Medulla oblongata (tissue), 1 donor: Measurements from ENCODE around the gene SPAG16.
A peak's percentile ranks its signal among the peaks of the same experiment; 100 is the strongest.
"Not testable (repeated sequence)": the region's sequence is repeated elsewhere in the genome, so short reads cannot be mapped to it uniquely, and the experiment has no call there.

ENCODE experiments used
- DNase-seq: peaks from one replicate; pipeline ENCODE4 v3.0.0-alpha.2; 2015; ENCODE audit errors: extremely low spot score

SPAG16 gene

DNA sequence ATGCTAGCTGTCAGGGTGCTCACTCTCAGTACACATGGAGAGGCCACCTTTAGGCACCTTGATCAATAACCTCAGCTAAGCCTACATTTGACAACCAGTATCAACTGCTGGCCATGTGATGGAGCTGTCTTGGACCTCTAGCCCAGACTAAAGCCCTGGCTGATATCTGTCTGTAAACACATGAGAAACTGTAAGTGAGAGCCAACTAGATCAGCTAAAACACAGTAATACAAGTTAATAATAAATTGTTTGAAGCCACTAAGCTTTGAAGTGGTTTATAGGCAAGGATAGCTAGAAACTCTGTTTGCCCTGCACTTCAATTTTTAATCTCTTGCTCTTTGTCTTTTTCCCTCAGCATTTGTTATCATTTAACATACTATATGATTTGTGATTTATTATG lies 407.1 kb downstream of the SPAG16 start:
- no peak for DNase-seq

DNA sequence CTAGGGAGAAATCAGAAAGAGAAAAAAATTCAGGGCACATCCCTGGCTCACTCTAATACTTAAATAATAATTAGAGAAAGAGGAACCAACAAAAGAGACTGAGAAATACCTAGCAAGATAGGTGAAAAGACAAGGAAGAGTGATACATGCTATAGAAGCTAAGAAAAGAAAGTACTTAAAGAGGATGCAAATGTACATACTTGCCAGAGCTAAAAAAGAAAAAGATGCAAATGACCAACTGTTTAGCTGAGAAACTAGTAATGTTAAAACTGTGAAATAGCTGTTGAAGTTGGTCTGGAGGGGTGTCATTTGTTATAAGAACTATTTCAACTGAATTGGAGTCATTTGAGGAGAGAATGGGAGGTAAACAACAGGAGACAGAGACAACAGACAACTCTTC lies 412.2 kb downstream of the SPAG16 start:
- DNase-seq, result no peak

DNA sequence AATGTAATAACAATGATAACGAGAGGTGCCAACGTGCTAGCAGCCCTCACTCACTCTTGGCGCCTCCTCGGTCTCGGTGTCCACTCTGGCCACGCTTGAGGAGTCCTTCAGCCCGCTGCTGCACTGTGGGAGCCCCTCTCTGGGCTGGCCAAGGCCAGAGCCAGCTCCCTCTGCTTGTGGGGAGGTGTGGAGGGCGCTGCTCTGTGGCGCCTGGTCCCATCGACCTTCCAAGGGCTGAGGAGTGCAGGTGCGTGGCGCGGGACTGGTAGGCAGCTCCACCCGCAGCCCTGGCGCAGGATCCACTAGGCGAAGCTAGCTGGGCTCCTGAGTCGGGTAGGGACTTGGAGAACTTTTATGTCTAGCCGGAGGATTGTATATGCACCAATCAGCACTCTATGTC lies 417.1 kb downstream of the SPAG16 start:
- not testable (repeated sequence) for DNase-seq

DNA sequence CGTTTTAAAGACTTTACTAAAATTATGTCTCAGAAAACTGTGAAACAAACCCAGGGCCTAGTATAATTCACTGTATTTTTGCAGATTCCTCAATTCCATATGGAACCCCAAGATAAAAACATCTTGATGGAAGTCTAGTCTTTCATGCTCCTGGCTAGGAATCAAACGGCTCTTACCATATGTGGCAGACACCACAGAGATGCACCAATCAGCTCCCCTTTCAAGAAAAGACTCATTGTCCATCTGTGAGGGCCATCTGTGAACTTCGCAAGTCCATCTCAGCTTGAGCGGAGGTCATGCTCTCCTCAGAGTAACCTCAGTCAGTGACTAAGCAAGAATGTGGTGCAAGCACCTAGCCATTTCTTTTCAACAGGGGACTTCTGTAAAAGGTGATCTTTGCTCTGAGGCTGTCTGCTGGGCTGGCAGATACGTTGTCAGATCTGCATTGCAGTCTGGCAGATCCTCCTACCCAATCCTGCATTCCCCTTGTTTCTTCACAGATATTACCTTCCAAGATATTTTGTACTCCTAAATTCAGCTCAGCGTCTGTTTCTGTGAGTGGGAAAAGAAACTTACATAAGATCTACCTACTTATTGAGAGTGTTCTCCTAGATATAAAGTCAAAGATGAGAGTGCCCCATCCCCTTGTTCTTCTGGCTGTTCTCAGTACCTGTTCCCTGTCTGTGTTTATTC lies 419.3 kb downstream of the SPAG16 start:
- DNase-seq, result no peak

DNA sequence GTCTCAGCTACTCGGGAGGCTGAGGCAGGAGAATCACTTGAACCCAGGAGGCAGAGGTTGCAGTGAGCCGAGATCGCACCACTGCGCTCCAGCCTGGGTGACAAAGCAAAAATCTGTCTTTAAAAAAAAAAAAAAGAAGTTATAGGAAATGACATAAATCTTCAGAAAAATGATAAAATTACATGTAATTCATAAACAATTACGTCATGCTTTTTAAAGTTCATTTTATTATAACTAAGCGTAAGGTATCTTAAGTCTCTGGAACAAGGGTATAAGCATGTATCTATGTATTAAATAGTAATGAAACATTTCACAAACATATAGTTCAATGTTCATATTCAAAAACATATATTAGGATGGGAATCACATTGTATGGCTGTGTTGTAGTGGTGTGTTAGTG lies 425.9 kb downstream of the SPAG16 start:
- DNase-seq, result no peak

DNA sequence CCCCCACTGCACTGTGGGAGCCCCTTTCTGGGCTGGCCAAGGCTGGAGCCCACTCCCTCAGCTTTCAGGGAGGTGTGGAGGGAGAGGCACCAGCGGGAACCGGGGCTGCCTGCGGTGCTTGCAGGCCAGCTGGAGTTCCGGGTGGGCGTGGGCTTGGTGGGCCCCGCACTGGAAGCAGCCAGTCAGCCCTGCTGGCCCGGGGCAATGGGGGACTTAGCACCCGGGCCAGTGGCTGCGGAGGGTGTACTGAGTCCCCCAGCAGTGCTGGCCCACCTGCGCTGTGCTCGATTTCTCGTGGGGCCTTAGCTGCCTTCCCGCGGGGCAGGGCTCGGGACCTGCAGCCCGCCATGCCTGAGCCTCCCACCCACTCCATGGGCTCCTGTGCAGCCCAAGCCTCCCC lies 434.1 kb downstream of the SPAG16 start:
- not testable (repeated sequence) for DNase-seq

DNA sequence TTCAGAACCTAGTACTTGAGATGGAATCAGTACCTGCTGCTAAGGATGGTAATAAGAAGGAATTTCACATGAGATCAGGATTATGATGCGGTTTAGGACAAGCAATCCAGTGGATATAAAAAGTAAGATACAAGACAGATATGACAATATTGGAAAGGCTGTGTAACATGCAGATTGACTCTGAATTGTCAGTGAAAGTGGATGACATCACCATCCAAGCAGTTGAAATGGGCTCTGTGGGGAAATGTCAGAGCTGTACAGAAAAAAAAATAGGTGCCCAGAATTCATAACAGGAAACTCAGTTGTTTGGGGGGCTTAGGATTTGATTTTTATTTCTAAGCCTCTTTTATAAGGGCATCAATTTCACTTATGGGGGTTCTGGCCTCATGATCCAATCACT lies 438.3 kb downstream of the SPAG16 start:
- no peak for DNase-seq

DNA sequence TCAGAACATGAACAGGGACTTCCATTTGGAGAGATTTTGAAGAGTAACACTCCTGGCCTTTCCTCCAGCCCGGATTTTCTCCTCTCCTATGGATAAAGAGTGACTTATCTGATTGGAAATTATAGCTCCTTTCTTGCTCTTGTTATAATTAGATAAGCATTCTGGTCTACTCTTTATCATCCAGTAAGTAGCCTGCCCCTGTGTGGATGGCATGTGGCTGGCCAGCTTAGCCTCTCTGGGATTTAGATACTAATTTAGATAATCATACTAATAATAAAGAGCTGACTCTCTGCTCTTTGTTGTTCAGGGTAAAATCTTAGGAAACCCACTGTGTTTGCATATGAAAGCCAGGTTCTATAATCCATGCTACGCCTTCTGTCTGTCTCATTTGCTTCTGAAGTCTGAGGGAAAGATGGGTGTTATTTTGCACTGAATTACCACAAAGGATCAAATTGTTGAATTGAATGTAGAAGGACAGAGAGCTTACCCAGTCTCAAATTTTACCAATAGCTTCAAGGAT lies 438.8 kb downstream of the SPAG16 start:
- no peak for DNase-seq

DNA sequence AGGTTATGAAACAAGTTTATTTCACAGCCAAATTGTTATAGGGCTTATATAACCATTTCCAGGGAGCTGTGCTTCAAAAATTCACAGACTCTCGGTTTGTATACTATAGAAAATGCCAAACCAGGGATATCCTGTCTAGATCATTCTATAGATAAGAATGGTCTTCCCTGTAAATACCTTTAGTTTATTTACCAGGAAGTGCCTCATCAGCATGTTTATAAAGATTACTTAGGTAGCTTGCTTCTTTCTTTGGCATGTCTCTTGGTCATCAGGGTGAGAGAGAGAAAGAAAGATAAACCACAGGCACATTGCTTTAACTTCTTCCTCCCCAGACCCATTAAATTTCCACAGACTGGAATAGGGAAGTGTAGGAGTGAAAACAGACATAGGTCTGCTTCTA lies 439.4 kb downstream of the SPAG16 start:
- DNase-seq, result no peak

DNA sequence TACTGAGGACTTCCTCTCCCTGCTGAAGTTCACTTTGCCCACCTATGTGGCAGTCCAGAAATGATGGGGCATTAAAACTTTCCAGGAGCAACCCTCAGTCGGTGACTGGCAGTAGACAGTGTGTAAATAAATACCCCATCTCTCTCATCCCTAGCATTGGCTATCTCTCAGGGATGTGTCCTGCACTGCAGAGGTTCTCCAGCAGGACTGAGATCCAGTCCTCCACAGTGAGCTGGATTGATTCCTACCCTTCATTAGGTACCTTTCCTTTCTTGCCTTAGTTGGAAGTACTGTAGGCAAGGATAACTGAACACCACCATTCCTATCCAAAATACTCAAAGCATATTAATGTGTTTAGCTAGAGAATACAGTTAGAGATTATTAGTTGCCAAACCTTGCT lies 441.8 kb downstream of the SPAG16 start:
- no peak for DNase-seq

DNA sequence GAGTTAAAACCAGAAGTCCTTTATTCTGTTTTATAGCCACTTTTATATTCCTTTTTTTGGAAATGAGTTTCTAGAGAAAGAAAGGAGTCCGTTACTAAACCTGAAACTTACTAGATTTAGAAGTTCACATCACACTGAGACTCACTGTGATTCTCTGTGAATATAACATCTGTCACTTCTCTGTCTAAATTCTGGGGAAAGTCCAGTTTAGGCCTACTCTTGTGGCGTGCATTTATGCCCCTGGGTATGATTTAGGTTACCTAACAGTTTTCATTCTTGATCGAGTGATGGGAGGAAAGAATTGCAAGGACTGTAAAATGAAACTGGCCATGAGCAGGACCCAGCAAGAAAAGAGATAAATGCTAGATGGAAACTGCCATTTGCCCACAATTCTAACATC lies 449.6 kb downstream of the SPAG16 start:
- DNase-seq, result no peak

DNA sequence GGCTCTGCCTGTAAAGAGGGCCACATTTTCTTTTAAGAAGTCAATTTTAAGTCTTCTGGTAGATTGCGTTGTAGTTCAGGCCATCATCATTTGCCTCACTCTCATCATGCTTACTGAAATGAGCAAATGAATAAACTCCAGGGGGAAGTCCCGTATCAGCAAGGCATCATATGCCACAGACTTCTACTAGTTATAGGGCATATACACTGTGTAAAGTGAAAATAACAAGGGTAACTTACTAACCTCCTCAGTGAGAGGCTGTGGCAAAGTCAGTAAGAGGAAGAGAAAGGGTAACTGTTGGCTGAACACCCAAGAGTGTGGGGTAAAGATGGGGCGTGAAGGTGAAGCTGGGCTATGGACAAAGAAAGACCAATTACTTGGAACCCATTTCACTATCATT lies 456.2 kb downstream of the SPAG16 start:
- no peak for DNase-seq

DNA sequence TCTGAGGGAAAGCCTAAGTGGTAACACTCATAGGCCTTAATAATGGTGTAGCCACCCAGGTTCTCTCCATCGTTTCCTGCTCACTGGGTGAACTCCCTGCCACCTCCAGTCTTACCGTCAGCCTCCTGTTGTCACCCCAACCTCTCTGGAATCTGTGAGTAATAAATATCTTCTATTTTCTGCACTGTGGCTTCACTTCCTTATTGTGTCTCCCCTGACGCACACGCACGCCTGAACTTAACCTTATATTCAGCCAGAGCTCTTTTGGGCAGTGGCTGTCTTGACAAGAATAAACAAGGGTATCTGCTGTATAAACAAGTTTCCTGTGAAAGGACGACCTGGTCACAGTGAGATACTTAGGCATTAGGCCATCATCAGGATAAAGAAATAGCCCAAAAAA lies 467.2 kb downstream of the SPAG16 start:
- DNase-seq, result no peak

DNA sequence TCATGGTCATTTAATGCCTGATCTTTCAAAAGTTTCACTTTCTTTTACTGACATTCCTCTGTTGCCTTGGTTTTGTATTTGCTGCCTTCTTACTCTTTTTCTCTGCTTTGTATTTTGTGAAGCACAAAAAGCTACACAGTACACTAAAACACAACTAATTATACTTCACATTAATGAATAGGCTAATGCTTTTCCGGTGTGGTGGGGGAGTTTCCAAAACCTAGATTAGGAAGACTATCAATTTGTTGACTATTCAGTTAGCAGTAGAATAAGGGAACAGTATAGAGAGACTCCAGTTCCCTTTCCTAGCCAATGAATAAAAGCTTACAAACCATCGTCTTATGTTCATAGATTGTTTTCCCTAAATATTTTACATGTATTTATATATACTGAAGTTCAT lies 468.3 kb downstream of the SPAG16 start:
- no peak for DNase-seq

DNA sequence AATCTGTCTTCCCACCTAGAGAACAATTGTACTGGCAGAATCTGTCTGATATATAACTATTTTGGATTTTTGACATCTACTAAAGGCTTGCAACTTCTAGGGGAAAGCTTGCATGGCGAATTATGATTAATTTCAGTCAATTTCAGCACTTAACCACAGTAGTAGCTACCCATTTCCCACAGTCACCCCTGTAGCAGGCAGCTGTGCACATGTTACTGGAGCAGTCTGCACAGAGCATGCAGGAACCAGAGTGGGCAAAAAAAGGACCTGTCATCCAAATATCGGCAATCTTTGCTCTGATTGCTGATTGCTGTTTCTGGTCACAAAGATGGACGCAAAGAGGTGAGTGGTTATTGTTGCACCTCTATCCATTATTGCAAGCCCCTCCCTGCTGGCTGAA lies 473.3 kb downstream of the SPAG16 start:
- no peak for DNase-seq

DNA sequence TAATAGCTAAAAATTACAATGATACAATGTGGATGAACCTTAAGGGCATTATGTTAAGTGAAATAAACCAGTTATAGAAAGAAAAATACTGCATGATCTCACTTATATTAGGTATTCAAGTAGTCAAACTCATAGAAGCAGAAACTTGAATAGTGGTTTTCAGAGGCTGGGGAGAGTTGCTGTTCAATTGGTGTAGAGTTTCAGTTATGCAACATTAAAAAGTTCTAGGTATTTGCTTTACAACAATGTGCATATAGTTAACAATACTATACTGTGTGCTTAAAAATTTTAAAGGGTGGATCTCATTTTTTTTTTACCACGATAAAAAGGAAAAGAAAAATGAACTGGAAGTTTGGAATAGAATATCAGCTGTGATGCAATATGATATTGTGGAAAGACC lies 479.1 kb downstream of the SPAG16 start:
- no peak for DNase-seq

DNA sequence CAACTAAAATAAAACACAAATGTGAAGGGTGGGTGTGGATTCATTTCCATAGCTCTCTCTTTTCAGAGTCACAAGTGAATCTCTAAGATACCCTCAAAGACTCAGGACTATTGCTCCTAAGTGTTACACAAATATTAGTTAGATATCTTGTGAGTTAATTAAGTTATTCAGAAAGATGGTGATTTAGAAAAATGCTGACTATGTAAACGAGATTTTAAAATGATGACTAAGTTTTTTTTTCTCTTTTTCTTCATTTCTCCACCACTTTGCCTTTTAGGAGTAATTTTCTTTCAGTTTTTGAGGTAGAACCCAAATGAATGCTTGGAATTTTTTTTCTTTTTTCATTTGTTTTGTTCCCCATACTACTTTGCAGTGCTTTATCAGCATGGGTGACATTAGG lies 479.7 kb downstream of the SPAG16 start:
- DNase-seq, result no peak

DNA sequence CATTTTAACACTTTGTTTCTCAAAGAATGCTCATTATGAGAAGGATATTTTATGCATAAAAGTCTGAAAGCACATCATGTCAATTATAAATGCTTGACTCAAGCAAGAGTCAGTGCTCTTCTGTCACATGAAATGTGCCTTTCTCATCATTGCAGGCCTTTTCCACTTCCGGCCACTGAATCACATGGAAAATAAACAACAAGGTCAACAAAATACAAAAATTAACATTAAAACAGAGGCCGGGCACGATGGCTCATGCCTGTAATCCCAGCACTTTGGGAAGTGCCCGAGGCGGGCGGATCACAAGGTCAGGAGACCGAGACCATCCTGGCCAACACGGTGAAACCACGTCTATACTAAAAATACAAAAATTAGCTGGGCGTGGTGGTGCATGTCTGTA lies 480.6 kb downstream of the SPAG16 start:
- DNase-seq, result no peak

DNA sequence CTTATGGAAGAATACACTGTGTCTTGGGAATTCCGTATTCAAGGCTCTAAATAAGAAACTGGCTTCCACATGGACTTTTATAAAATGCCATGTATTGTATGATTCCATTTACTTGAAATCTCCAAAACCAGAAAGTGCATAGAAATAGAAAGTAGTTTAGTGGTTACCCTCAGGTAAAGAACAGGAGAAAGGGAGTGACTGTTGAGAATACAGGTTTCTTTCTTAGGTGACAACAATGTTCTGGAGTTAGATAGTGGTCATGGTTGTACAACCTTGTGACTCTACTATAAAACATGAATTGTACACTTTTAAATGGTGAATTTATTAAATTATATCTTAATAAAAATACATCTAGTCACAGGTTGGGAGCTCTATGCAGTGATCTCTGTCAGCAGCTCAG lies 481.8 kb downstream of the SPAG16 start:
- no peak for DNase-seq

DNA sequence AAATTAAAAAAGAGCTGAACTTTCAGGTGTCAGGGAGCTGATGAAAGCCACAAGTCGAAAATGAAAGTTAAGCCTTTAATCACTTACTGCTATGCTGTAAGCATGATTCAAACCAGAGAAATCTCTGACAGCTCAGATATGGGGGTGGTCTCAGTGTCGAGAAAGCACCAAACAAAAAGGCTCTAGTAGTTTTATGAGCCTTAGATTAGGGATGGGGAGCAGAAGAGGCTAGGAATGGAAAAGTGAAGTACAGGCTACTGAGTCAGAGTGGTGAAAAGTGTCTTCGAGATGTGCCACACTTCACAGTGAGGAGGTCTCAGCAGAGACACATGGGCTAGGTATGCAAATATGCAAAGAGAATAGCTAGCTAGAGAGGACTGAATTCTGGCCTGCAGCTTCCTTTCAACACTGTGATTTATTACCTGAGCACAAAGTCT lies 482.2 kb downstream of the SPAG16 start:
- no peak for DNase-seq

DNA sequence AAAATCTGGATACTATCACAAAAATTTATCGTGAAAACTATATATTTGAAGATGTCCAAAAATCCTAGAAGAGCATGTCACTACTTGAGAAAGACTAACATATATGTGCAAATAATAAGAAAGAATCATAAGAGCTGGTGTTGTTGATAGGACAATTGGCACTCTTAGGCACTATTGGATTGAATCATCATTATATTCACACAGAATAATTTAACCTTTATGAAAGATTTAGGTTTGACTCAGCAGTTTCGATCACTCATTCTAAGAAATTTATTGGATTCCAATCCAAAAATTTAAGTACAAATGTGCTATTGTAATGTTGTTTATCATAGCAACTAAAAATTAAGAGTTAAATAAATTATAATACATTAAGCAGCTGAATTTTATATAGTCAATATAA lies 503.6 kb downstream of the SPAG16 start:
- DNase-seq, result no peak

DNA sequence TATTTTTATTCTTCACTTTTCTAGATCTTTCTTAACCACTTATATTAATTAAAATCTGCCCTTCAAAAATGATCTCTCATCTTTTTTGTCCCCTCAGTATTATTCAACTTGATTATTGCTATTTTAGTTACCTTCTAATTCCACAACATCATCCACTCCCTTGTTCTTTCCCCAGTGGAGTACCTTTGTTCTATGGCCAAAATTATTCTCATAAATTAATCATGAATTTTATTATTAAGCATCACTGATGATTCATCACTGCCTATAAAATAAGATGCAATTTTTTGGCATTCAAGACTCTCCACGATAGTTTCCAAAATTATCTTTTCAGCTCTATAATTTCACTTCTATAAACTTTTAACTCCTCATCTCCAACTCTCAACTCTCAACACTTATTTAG lies 505.7 kb downstream of the SPAG16 start:
- DNase-seq, result no peak

DNA sequence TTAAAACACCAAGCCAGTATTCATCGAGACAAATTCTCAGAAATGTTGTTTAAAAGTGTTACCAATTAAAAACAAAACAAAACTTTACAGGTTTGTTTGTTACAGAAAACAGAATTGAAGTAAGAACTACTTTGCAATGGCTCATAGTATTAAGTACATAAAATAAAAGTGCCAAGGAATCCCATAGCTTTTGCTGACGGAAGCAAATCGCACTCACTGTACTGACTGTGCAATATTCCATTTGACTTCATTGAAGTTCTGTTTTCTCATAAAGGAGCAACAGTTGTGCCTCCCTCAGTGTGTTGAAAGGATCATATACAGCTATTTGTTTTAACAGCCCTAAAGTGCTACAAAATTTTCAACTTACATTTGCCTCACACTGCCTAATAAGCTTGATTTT lies 507.8 kb downstream of the SPAG16 start:
- DNase-seq, result no peak

DNA sequence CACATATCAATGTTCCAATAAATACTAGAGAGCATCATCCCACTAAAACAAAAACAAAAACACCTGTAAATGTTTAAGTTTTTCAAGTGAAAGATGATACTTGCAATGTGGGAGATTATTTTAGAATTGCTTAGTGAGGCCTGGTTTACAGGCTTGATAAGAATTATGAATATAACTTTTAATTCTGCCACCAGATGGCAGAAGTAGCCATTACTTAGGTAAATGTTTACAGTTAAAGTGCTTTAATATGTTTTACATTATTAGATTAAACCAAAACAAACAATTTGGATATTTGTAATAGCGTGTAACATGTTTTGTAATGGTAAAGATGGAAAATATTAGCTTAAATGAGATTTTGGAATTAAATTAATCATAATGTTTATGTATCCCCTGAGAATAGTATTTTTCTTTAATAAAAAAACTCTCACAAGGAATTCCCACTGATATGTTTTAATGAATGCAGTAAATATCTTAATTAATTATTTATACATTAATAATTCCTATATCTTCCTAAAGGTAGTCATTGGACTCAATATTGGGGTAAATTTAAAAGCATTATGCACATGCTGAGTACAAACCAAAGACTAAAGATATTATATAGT lies 522.0 kb downstream of the SPAG16 start:
- peak; percentile 64 for DNase-seq
